ENCODE data around the gene DGKB.
A peak's percentile ranks its signal among the peaks of the same experiment; 100 is the strongest.

DGKB gene

DNA sequence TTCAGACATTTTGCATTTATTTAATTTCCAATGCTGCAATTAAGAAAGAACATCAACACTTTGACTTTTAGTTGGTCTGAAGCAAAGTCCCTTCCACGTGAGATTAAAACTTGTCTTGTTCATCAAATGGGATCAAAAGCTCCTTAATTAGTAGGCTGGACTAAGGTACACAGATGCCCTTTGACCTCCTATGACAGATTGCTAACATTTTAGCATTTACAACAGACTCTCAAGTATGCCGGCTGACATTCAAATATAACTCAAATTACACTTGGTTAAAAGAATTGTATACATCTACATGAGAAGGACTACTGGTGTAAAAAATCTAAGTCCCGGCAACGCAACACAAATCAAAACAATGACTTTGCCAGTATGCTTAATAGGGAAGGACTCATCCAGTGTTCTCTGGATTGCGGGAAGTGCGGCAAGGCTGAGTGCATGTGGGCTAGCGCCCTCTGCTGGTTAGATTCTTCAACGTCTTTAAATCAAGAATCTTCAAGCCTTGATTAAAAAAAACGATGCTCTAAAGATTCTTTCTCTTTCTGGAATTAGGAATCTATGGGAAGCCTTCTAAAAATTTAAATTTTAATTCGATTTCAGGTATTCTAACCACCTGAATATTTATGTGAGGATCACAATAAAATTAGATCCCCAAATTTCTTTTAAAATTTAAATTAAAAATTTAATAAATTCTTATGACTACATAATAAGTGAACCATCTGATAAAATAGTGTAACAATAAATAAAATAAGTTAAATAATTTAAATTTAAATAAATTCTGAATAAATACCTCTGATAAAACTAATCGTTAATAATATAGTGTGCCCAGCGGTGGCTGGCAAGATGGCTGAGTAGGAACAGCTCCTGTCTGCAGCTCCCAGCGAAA lies 444.7 kb downstream of the DGKB start:
- peak; percentile 75 for DNase-seq (ENCODE audit: low spot score)

DNA sequence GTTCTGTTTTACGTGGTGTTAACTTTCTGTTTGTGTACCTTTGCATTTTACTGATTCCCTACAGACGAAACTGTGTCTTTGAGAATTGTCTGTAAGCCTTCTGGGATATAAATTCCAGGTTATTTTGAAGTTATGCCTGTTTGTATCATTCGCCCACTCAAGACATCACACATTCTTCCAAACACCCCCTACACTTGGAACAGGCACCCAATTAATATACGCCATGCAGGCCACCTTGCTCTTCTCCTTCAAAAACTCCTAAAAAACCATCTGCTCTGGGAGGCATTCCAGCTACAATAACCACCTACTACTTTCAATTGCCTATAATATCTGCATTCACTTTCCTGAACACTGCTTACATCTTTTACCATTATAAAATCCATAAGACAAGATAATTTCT lies 453.3 kb downstream of the DGKB start:
- DNase-seq (ENCODE audit: low spot score), result no peak

DNA sequence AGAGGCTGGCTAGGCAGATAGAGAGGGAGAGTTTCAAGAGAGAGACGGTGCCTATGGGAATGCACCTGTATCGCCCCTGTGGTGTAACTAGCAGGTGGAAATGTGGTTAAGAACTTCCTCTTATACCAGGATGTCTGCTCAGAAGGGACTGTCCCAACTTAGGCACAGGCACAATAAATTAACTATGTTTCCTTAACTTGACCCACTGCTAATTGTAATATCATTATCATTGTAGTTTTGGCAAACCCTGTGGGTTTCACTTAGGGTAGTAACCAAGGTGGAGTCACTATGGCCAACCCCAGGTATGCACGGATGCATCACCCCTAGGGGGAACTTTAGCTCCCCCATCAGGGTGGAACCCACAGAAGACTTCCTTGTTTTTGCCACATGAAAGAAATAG lies 455.7 kb downstream of the DGKB start:
- DNase-seq (ENCODE audit: low spot score), result no peak

DNA sequence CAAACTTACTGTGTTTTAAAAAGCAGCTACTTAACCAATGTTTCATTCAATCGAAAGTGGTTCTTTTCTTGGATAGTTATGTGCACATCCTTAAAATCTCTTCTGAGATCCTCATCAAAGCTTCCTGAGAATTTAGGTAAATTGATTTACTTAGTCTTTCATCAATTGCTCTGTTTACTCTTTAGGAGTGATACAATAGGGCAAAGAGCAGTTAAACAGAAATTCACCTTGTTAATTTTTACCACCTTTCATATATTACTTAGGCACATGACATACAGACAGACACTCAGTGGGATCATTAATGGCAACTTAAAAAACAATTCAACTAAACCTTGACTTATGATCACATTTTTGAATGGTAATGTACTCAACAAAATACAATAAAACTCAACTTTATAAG lies 456.3 kb downstream of the DGKB start:
- no peak for DNase-seq (ENCODE audit: low spot score)

DNA sequence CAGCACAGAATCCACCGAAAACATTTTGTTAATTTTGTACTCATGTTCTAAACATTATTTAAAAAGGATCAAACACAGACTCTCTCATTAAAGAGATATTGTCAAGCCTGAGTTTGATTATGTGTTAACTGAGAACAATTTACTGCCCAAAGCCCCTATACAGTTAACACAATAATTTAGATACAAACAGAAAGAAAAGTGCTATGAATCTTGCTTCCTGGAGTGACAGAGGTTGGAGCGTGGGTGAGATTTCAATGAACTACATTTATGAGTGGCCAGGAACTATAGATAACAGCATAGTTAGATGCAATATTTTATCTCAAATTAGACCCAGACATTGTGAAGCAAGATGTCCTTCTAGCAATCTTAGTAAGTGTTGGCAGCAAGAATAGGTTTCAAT lies 464.2 kb downstream of the DGKB start:
- no peak for DNase-seq (ENCODE audit: low spot score)

DNA sequence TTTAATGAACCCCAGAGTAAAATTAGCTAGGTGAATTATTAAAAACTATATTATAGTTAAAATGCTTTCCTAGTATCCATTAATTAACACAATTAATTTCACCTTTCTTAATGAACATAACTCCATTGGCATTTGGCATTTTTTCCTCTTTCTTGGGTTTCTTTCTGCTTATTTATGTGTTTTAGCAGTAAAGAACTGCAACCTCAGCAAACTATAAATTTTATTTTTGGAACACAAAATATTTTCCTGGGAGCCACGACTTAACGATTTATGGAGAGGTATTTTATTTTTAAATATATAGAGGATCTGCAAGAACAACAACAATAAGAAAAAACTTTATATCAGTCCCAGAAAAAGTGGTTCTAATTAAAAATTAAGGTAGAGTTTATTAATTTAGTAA lies 465.7 kb downstream of the DGKB start:
- no peak for DNase-seq (ENCODE audit: low spot score)

DNA sequence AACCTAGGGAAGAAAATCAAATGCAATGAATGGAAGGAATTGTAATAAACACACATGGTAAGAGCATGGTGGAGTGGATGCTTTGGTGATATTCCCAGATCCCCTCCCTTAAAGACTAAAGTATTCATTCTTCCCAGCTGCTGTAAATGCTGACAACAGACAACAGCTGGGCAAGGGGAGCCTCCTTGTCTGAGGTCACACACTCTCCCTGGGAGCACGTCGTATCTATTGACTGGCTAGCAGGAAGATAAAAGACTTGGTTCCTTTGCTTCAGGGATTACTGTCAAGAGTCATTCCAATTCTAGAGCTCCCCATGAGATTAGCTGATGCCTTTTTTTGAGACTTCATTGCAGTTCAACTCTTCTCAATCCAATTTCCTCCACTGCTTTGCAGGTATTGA lies 469.6 kb downstream of the DGKB start:
- peak; percentile 66 for DNase-seq (ENCODE audit: low spot score)

DNA sequence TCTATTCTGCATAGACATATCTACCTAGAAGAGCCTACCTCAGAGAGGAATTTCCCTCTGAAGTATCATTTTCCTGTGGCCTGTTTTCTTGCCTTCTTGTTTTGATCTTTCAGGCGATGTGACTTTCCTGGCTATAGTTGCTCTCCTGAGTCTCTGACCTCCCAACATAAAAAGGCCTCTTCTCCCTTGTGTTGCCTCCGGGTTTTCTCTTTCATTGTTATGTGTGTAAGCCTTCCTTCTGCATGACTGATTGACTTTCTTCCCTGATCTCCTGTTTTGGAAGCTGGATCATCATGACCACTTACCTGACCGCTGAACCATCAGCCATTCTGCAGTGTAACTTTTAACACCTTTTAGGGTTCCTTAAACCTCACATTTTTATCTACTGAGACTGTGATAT lies 471.6 kb downstream of the DGKB start:
- no peak for DNase-seq (ENCODE audit: low spot score)

DNA sequence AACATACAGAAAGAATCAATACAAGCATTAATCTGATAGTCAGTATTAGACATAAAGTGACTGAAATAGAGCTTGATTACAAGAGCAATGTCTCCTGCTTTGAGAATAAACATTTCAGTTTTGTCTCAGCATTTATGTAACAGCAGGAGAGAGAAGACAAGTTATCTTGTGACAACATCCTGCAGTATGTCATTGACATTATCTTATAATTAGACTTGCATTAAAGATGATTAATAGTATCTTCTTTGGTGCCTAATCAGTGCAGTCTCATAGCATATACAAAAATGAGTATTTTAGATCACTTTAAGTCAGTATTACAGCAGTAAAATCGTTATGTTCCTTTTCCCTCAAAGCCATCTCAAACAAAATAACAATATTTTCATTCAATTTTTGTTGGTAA lies 477.0 kb downstream of the DGKB start:
- DNase-seq (ENCODE audit: low spot score), result no peak

DNA sequence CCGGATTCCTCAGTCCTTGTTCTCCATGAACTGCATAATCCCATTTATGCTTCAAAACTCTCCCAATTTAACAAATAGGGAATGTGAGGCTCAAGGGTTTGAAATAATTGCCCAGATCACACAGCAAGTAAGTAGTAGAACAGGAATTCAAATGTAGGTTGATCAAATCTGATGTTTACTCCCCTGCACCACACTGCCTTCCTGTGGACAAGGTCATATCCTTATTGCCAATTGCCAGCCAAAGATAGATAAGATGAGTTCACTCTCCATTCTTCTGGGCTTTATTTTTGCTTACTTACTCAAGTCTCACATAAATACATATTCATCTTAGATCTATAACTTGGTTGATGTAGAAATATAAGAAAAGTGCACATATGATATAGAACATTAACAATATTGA lies 477.9 kb downstream of the DGKB start:
- DNase-seq (ENCODE audit: low spot score), result no peak

DNA sequence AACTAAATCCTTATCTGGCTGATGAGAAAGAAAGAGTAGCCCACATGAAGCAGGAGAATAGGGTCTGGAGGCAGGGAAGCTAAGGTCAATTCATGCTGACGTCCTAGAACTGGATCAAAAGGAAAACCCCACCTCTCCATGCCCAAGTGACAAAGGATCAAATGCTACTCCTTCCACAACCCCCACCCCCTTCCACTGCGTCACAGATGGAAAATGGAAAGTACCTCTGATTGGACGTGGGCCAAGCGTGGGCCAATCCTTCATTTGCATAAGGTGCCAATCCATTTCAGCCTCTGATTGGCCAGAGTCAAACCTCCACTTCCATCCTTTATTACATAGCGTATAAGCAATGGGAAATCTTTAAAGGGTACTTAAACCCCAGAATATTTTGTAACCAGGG lies 481.8 kb downstream of the DGKB start:
- no peak for DNase-seq (ENCODE audit: low spot score)

DNA sequence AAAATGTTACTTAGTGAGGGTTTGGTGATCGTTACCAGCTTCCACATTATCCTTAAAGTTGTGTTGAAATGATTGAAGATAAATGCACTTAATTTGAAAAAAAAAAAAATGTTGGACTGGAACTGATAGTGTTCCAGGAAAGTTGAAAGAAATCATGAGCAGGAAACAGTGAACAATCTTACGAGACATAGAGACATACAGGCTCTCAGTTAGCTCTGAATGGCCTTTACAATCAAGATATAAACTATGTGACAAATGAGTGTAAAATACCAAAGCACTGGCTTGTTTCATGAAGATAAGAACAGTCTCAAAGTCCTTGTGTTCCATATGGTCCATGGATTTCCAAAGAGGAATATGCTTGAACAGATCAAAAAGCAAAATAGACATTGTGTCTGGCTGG lies 483.0 kb downstream of the DGKB start:
- DNase-seq (ENCODE audit: low spot score), result no peak

DNA sequence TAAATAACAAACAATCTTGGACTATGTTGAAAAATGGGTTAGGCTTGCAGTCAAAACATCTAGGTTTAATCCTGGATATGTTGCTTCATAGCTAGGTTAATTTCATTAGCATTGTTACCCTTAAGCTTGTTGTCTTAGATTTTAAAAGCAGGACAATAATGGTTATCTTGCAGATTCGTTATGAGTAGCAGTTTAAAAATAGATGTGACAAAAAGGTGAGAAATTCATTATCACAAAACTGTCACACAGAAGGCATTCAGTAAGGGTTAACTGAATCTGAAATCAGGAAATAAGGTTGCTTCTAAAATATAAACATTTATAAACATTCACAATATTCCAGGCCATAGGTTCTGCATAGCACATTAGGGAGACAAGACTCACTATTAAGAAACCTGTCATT lies 483.9 kb downstream of the DGKB start:
- no peak for DNase-seq (ENCODE audit: low spot score)

DNA sequence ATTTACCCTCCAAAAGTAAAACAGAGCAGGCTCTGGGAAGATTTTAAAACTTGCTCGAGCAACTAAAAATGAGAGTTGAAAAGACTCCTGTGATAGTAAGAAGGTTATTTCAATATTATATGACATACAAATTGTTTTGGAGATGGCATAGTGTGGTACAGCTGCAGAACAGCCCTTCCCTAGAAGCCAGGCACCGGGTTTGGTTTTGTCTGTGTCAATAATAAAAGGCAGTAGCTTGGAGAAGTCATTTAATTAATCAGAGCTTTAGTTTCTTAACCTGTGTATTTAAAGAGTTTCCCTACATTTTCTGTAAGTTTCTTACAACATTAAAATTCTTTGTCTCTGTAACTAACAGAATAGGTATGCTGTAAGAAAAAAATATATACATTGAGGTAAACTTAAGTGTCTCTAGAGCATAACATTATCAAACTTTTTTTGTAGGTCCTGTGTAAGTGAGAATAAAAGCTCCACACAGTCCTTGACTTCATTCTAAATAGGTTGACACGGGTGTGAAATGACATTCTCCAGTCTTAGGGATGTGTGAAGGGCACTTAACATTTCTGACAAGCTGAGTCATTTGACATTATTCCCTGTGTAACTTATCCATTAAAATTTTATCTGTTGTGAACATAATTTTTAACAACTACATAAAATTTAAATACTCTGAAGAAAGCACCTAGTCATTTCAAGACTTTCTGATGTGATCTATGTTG lies 488.1 kb downstream of the DGKB start:
- DNase-seq (ENCODE audit: low spot score), result no peak

DNA sequence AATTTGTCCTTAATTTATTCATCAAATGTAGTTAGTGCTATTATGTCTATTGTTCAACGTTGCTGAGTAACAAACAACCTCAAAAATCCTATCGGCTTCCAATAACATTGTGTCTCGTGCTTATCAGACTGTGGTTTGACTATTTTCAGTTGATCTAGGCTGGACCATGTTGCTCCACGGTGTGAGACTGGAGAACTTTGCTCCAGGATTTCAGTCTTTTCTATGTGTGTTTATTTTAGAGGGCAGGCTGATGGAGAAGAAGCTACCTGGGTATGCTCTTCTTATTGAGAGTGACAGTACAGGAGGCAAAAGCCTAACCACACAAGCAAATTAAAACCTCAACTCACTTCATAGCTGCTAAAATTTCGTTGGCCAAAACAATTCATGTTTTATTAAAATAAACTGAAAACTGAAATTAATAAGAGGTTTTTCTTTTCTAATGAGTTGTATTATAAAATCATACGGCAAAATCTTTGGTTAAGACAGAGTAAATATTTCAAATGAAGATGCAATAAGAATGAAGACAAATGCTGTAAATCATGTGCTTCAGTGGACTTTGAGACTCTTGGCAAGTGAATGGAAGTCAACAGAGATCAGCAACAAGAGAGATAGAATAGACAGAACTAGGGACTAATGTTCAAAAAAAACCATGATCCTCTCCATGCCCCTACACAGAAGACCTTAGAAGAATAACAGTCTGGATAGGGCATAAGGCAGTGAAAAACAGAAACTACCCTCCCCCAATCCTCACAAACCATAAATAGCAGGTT lies 495.1 kb downstream of the DGKB start:
- DNase-seq (ENCODE audit: low spot score), result no peak

DNA sequence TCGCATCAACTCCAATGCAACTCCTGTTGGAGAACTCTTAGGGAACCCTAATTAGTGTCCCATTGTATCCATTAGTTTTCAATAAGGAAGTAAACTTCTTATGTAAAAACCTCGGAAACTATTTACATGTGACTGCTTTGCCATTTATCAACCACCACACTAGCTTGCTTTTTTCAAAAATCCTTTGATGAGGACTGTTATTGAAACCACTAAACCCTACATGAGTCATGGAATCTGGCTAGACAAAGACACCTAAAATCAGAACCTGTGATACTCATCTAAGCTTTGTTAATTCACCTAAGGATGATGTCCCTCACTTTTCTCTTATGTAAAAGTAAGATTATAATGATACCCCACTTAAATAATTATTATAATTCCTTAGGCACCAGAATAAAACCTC lies 499.0 kb downstream of the DGKB start:
- no peak for DNase-seq (ENCODE audit: low spot score)

DNA sequence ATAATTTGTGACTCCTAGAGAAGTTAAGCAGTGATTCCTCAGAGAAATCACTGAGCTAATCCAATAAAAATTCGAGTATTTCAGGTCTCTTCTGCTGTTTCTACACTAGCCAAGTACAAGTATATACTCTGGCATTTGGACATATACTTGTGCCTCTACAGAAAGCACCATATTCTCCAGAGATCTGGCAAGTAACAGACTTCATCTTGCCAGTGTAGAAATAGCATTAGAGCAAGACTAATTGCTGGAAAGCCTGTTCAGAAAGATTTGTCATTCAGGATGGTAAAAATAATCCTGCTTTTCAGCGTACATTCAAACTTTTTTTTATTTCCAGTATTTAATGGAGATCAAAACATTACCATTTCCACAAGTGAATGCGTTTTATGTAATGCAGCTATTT lies 502.3 kb downstream of the DGKB start:
- DNase-seq (ENCODE audit: low spot score), result no peak

DNA sequence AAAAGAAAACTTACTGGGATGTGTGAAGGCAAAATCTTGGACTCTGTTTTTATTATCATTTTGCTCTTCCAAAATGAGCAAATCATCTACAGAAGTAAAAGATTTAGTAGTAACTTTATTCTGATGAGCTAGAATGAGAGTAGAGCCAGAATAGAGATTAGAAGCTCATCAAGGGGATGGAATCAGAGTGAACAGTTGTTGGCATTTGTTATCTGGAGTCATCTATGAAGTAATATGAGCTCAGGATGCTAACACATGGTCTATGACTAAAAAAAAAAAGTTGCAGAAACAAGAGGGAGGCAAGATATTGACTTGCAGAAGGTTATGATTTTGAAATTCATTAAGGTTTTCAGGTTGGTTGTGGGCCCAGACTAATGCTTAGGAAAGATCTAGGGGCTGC lies 504.0 kb downstream of the DGKB start:
- DNase-seq (ENCODE audit: low spot score), result no peak

DNA sequence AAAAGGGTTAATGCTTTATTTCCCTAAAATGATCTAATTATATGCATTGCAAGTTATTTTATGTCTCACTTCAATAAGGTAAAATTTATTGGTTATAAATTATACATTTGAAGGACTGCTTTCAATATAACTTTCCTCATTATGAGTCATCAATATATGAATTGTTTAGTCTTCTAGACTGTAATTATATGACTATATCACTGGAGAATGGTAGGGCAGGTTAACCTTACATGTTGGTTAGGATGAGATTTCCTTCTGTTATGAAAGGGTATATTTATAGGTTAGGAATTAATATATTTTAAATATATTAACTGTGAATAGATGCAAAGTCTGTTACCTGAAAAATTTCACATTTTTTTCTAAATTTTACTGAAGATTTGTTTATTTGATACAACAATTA lies 506.7 kb downstream of the DGKB start:
- DNase-seq (ENCODE audit: low spot score), result no peak

DNA sequence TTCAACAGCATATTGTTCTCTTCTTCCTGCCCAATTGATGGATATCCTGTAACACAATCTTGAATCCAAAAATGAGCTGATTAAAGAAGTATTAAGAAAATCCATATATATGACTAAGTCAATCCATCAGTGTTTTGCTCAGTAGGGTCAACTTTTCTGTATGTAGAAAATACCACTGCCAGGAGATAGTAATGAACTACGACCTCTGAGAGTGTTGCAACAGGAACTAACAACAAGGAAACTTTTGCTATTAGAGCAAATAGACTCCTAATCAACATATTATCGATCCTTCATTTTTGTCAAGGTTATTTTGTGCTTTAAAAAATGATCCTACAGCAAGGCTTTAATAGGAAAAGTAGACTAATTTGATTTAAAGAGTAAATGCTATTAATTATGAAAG lies 507.8 kb downstream of the DGKB start:
- no peak for DNase-seq (ENCODE audit: low spot score)

DNA sequence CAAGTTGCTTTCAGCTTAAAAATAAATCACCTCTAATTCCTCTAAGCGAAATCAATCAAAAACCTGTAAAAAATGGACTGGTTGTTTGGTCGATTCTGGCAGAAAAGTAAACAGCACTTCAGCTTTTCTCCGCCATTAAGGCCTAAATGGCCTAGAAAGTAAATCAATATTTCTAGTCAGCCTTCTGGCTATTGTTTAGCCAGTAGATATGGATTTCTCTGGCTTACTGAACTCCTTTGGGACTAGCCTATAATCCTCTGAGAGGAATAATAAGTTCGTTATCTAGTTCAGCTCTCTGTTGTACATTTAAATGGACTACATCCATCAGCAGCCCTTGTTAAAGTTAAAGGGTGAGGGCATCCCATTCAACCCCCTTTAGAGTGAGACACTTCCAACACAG lies 513.0 kb downstream of the DGKB start:
- no peak for DNase-seq (ENCODE audit: low spot score)

DNA sequence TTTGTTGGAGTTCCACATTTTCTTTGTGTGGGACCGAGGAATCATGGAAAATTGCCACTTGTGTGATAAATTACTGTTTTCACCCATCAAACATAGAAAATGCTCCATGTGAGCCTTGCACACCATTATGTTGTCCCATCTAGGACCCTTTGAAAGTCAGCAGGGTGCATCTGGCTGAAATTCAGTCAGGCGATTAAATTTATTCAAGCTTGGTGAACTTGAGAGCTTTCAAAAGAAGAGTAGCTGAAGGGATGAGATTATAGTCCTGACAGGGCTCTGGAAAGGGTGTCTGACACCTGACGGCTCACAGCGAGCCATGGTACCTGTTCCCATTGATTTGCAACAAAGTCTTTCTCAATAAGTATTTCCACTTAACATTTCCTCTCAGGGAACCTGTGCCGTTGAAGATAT lies 513.4 kb downstream of the DGKB start:
- DNase-seq (ENCODE audit: low spot score), result no peak

DNA sequence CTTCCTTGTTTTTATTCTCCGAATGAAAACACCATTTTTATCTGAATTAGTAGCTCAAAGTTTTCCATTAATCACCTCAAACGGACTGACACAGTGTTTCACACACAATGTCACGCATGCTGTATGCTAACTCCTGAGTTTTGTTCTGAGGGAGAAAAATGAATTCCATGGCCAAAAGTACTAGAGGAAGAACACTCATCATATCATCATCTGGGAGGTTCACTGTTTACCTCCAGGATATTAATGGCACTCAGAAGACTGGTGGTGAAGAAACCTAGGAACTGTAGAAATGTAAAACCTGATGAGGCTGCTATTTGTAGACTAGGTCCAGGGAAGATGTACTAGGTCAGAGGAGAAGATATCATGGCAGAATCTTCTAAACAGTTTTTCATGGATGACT lies 517.5 kb downstream of the DGKB start:
- DNase-seq (ENCODE audit: low spot score), result no peak

Data from ecto neural progenitor cell (in vitro differentiated cells).